ENCODE measurements around the gene DCDC1. TPM values are rescaled to one million over a fixed set of nuclear protein-coding genes. Genes with fewer than 3 reads are reported as not detected.

DCDC1 gene
- total RNA-seq, 1 experiment from 2014 or later = 1.5 TPM

- TF ChIP-seq REST (IDR thresholded peaks at IDR 0.05; ENCODE audit: low read depth) (no peak), SP1 (IDR thresholded peaks at IDR 0.05; ENCODE audit: low read depth) (no peak), SIN3A (IDR thresholded peaks at IDR 0.05; ENCODE audit: low read depth) (no peak), EZH2 (IDR thresholded peaks at IDR 0.05) (no peak), POLR2A (IDR thresholded peaks at IDR 0.05; ENCODE audit: borderline replicate concordance, extremely low read depth, insufficient read depth, insufficient read length) (no peak), POLR2AphosphoS5 (IDR thresholded peaks at IDR 0.05; ENCODE audit: low read depth, low read length) (no peak)
Observed at GRCh38 chr11:31419138-31419537, 49.6 kb upstream of the DCDC1 start (continued).

GRCh38 chr11:31417816-31418215 is 48.3 kb upstream of the DCDC1 start:
- H2AFZ ChIP-seq (ENCODE audit: low read depth, low read length, poor library complexity, severe bottlenecking) = no peak overlapping the region
- no peaks in the 10 kb centered on the region for H4K20me1 ChIP-seq (ENCODE audit: insufficient read depth)
- H3K36me3 ChIP-seq (ENCODE audit: control insufficient read depth in 1 of 2, insufficient read depth in 2 of 2, low read length in 2 of 2) = no peaks in the 10 kb centered on the region
- ChIA-PET POLR2A (no interaction called here), CTCF (interaction anchor here (0.6 kb wide), 1 partner anchor 209 kb away, joined by 3 read pairs; no protein-coding TSS in a partner anchor), RAD21 (ENCODE audit: low non-redundant PET in 1 of 2, low total read pairs in 2 of 2, uncharacterized antibody in 2 of 2, unreplicated experiment in 2 of 2) (no interaction called here)
- no peaks in the 10 kb centered on the region for H3K79me2 ChIP-seq (ENCODE audit: insufficient read depth, low read length)
- intact Hi-C loops (cut with micrococcal nuclease) = loop anchor here (10.0 kb wide), 1 partner anchor 57 kb away; no protein-coding TSS in a partner anchor
- no peaks in the 10 kb centered on the region for H3K4me1 ChIP-seq (ENCODE audit: control insufficient read depth in 1 of 2, insufficient read depth in 2 of 2, low read length in 2 of 2)
- BruUV-seq (replicated peaks) = no TSS peak
- H3K27me3 ChIP-seq (ENCODE audit: insufficient read depth, low read length) = no peaks in the 10 kb centered on the region
- no peak for DNase-seq (ENCODE audit: low read depth, low spot score)
- H3K27ac ChIP-seq (ENCODE audit: low read depth, low read length) = no peak overlapping the region
- H3K4me2 ChIP-seq (ENCODE audit: low read length) = no peak overlapping the region
- ATAC-seq = no peak
- H3K4me3 ChIP-seq (replicated peaks in 1 of 2; ENCODE audit: low read depth in 1 of 2, low read length in 2 of 2) = no peak overlapping the region
- no peaks in the 10 kb centered on the region for H3K9me2 ChIP-seq (ENCODE audit: insufficient read depth)
- no peaks in the 10 kb centered on the region for H3K9me3 ChIP-seq (ENCODE audit: control insufficient read depth in 1 of 2, insufficient read depth in 1 of 2, low read depth in 1 of 2, low read length in 2 of 2)
- H3K9ac ChIP-seq (ENCODE audit: low read length) = no peak overlapping the region
- TF ChIP-seq ZBTB33 (IDR thresholded peaks at IDR 0.05; ENCODE audit: extremely low read depth, insufficient replicate concordance, low read length) = no peak
- TF ChIP-seq POLR2AphosphoS5 (IDR thresholded peaks at IDR 0.05; ENCODE audit: low read depth, low read length) = no peak
- no peak for TF ChIP-seq FOSL1 (IDR thresholded peaks at IDR 0.05; ENCODE audit: low read depth)
- TF ChIP-seq YY1 (IDR thresholded peaks at IDR 0.05; ENCODE audit: extremely low read depth, insufficient replicate concordance, low read depth, low read length) = no peak
- TF ChIP-seq RAD21 (IDR thresholded peaks at IDR 0.05; ENCODE audit: low read depth) = no peak
- TF ChIP-seq SRF (IDR thresholded peaks at IDR 0.05; ENCODE audit: low read depth) = no peak
- TF ChIP-seq ZFX (IDR thresholded peaks at IDR 0.05) = no peak
- TF ChIP-seq EGR1 (IDR thresholded peaks at IDR 0.05; ENCODE audit: low read depth) = no peak
- no peak for TF ChIP-seq EZH2 (IDR thresholded peaks at IDR 0.05)
- TF ChIP-seq REST (IDR thresholded peaks at IDR 0.05; ENCODE audit: low read depth) = no peak
- no peak for TF ChIP-seq CEBPB (IDR thresholded peaks at IDR 0.05; ENCODE audit: low read depth)
- TF ChIP-seq MAX (IDR thresholded peaks at IDR 0.05) = no peak

All from HCT116 (cell line).